NCI-H2081 treated with DMSO at 0.1 percent for 48 hours (cell line): ENCODE measurements around the gene AKAP12.
A peak's percentile ranks its signal among the peaks of the same experiment; 100 is the strongest.

Experiments used
- DNase-seq: peaks from one replicate; lab custom pipeline; 2025; lab: John Stamatoyannopoulos, UW

The AKAP12 gene

GRCh38 chr6:151239603-151240035, at the start of gene AKAP12:
TSS of gene AKAP12 (plus strand) at chr6:151239967. CDS start at chr6:151240563, 596 bp downstream.
- DNase-seq: no peak

- peak; percentile 32 for DNase-seq
These were observed 48.2 kb upstream of the AKAP12 start for GRCh38 chr6:151191527-151191926.

- DNase-seq: no peak
These were observed 43.2 kb upstream of the AKAP12 start for GRCh38 chr6:151196555-151196954.

- no peak for DNase-seq
These were observed 42.2 kb upstream of the AKAP12 start for GRCh38 chr6:151197556-151197955.

- no peak for DNase-seq
These were observed 39.8 kb upstream of the AKAP12 start for GRCh38 chr6:151199991-151200390.

- DNase-seq: no peak
These were observed 33.8 kb upstream of the AKAP12 start for GRCh38 chr6:151205721-151206600.

GRCh38 chr6:151207674-151208073, 32.1 kb upstream of the AKAP12 start:
- no peak for DNase-seq

- peak; percentile 30 for DNase-seq
These were observed 30.5 kb upstream of the AKAP12 start for GRCh38 chr6:151209071-151209831.

GRCh38 chr6:151211075-151211474, 28.7 kb upstream of the AKAP12 start:
- no peak for DNase-seq

GRCh38 chr6:151213352-151213751, 26.4 kb upstream of the AKAP12 start:
- no peak for DNase-seq

- no peak for DNase-seq
These were observed 23.8 kb upstream of the AKAP12 start for GRCh38 chr6:151215999-151216398.

- no peak for DNase-seq
These were observed 23.0 kb upstream of the AKAP12 start for GRCh38 chr6:151216804-151217203.

- no peak for DNase-seq
These were observed 20.6 kb upstream of the AKAP12 start for GRCh38 chr6:151219192-151219591.

GRCh38 chr6:151224076-151224475, 15.7 kb upstream of the AKAP12 start:
- DNase-seq: no peak

- DNase-seq: no peak
These were observed 13.8 kb upstream of the AKAP12 start for GRCh38 chr6:151225919-151226318.

- DNase-seq: no peak
These were observed 10.9 kb upstream of the AKAP12 start for GRCh38 chr6:151228788-151229400.

GRCh38 chr6:151229401-151230276, 10.1 kb upstream of the AKAP12 start:
- no peak for DNase-seq

GRCh38 chr6:151230277-151230577, 9.5 kb upstream of the AKAP12 start:
- DNase-seq: no peak

GRCh38 chr6:151232899-151233298, 6.9 kb upstream of the AKAP12 start:
- no peak for DNase-seq

GRCh38 chr6:151233731-151234130, 6.0 kb upstream of the AKAP12 start:
- DNase-seq: no peak

GRCh38 chr6:151236668-151237401, 2.9 kb upstream of the AKAP12 start:
- no peak for DNase-seq
